Measurements from ENCODE around the gene HHEX.
"Not testable (repeated sequence)": the region's sequence is repeated elsewhere in the genome, so short reads cannot be mapped to it uniquely, and the experiment has no call there.

Gene HHEX

DNA sequence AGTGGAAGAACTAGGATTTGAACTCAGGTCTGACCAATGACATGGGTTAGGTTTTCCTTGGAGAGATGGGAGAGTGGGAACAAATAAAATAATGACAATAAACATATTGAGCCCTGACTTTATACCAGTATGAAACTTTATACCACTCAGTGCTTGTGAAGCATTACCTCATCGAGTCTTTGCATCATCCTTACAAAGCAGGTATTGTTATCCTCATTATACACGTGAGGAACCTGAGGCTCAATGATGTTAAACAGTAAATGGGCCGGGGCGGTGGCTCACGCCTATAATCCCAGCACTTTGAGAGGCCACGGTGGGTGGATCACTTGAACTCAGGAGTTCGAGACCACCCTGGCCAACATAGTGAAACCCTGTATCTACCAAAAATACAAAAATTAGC is 47.7 kb downstream of the HHEX start:
- DNase-seq, result no peak

DNA sequence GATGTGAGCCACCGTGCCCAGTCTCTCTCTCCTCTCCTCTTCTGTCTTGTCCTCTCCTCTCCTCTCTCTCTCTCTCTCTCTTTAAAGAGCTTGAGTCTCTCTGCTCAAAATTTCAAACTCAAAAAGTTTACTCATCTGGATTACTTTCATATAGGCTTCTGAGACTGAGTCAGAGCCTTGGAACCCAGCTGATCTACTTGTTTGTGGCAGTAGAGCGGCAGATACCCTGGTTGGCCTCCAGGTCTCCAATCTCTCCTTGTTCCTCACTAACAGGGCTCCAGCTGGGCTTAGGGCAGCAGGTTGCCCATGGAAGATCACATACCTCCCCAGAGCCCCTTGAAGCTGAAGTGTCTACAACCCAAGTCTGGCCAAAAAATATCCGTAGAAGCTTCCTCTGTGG is 51.0 kb downstream of the HHEX start:
- DNase-seq, result no peak

DNA sequence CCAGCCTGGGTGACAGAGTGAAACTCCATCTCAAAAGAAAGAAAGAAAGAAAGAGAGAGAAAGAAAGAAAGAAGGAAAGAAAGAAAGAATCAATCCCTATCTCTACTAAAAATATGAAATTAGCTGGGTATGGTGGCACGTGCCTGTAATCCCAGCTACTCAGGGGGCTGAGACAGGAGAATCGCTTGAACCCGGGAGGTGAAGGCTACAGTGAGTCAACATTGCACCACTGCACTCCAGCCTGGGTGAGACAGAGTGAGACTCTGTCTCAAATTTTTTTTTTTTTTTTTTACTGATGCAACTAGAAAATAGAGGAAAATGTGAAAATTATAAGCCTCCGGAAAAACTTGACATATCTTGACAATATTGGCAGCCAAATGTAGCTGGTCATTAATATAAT is 52.0 kb downstream of the HHEX start:
- not testable (repeated sequence) for DNase-seq

DNA sequence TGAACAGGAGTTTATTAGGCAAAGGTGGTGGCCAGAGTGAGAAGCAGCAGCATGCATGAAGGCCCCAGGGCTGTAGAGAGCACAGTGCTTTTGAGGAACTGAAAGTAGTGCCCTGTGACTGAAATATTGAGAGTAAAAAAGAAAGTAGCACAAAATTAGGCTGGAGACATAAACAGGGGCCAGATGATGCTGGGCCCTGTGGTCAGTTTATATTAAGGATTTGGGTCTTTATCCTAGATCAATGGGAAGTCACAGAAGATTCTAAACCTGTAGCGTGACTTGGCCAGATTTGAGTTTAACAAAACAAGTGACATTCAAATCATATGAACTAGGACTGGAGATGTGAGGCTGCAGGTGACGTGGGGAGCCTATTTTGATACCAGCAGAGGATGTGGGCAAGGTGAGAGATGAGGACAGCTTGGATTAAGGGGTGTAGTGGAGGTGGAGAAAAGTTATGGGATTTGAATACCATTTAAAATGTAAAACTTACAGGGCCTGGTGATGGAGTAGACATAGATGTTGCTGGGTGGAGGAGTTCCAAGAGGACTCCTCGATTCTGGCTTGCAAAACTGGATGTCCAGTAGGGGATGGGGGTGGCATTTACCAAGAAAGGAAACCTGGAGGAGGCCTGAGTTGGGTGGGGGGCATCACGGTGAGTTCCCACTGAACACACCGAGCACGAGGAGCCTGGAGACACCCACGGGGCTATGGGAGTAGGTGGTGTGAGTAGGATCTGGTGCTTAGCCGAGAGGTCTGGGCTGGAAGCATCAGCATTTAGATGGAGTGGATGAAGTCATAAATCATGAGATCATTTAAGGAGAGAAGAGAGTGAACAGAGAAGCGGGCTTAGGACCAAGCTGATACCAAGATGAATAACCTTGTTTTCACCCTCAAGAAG is 52.8 kb downstream of the HHEX start:
- no peak for DNase-seq
